Measurements from ENCODE around the gene LTC4S. TPM values are rescaled to one million over a fixed set of nuclear protein-coding genes. Genes with fewer than 3 reads are reported as not detected.

LTC4S gene
- total and polyA plus RNA-seq, 9 of the 15 experiments (the other 6 are each of a cell fraction or from before 2014, with no cell fraction given) = 0.17 to 0.77 (median 0.75) TPM; not detected in 6

DNA sequence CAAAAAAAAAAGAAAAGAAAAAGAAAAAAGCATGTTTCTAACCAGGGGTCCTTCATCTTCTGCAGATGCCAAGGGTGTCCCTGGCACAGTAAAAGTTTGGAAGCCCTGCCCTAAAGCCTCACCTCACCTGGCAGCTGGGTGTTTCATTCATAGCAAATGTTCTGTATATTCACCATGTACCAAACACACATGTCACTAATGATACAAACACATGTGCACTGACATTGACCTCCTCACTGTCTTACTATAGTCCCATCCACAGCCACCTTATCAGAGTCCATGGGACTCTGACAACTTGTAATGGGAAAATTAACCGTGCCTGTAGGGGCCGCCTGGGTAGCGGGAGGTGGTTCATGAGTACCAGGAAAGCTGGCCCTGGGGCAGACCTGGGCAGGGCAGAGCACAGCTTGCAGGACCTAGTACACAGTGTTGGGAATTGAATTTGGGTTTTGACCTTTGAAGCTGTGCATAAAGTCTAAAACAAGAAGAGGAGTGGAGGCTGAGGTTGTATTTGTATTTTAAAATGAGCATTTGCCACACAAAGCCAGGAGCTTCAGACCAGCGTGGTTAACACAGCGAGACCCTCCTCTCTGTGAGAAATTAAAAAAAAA is 19.3 kb downstream of the LTC4S start:
- H3K27ac ChIP-seq (ENCODE audit: extremely low read depth, low read depth, low read length) = no peak overlapping the region
- no peak for DNase-seq (ENCODE audit: extremely low read depth in 1 of 4, low spot score in 3 of 4)
- no peaks in the 10 kb centered on the region for H3K9me3 ChIP-seq (replicated peaks; ENCODE audit: control insufficient read depth, insufficient read depth, low read depth, low read length)
- no peak for FAIRE-seq
- 78% methylated on average over 5 of the region's 5 CpGs for WGBS (ENCODE audit: insufficient coverage, low coverage, missing lambda C conversion rate)
- H3K9ac ChIP-seq (ENCODE audit: insufficient read depth in 1 of 2, low read depth in 2 of 2, low read length in 2 of 2) = peak overlapping the region; percentile 72 to 87
- CTCF ChIA-PET (ENCODE audit: low intra/inter-chr PET ratio) = no interaction called here
- H3K4me3 ChIP-seq = peak overlapping the region; percentile 65
- H3K4me2 ChIP-seq (ENCODE audit: insufficient read depth, low read length) = peak overlapping the region; percentile 75
- peaks cover 10 to 40% of the 10 kb centered on the region in 2 experiments for H3K4me1 ChIP-seq (replicated peaks in 1 of 2; ENCODE audit: control insufficient read depth in 2 of 2, insufficient read depth in 2 of 2, low read length in 2 of 2)
- no peaks in the 10 kb centered on the region for H3K9me1 ChIP-seq (ENCODE audit: control insufficient read depth, insufficient read depth, low read length)
- no peaks in the 10 kb centered on the region for H4K20me1 ChIP-seq (replicated peaks; ENCODE audit: control insufficient read depth, insufficient read depth, low read length)
- no peak for TF ChIP-seq BRD9 (IDR thresholded peaks at IDR 0.05; ENCODE audit: low read depth, partially characterized antibody)
- no peak for ATAC-seq
- no peak overlapping the region for H2AFZ ChIP-seq (ENCODE audit: low read depth, low read length)
- no peaks in the 10 kb centered on the region for H3K27me3 ChIP-seq (ENCODE audit: control insufficient read depth in 2 of 2, insufficient read depth in 2 of 2, low read length in 2 of 2)
- intact Hi-C loops (cut with micrococcal nuclease) (no loop called here), in situ Hi-C loops (cut with MboI) (no loop called here)
- H3K36me3 ChIP-seq (ENCODE audit: control insufficient read depth, insufficient read depth, low read length) = peaks cover 35% of the 10 kb centered on the region; the same call in 2 of the 3 replicates
- POLR2A ChIA-PET = interaction anchor here (0.6 to 3.3 kb wide), 5 partner anchors 8 to 786 kb away, joined by 3 to 30 read pairs (median 3); partner anchors contain the start of gene SQSTM1
- H3K79me2 ChIP-seq (ENCODE audit: control insufficient read depth, insufficient read depth, low read length) = peaks cover 41% of the 10 kb centered on the region
- BruUV-seq (replicated peaks) = no TSS peak

DNA sequence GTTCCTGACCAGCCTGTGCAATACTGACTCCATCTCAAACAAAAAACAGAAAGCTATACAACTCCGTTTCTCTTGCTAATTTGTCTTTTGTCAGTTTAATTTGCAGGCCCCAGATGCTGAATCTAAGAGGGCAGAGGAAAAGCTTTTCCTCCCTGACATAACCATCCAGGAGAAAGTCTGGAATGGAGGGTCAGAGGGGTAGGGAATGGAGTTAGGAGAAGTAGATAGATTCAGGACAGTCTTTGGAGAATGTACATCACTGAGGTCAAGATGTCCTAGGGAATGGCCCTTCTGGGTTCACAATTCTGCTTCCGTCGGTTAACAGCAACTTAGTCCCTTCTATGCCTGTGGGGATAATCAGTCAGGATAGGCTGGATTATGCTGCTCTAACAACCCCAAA is 20.3 kb downstream of the LTC4S start:
- Histone ChIP-seq H3K9ac (ENCODE audit: insufficient read depth in 1 of 2, low read depth in 2 of 2, low read length in 2 of 2) (no peak overlapping the region), H3K27ac (ENCODE audit: extremely low read depth, low read depth, low read length) (no peak overlapping the region), H3K4me3 (no peak overlapping the region), H3K36me3 (ENCODE audit: control insufficient read depth, insufficient read depth, low read length) (peaks cover 35% of the 10 kb centered on the region; the same call in 2 of the 3 replicates), H3K27me3 (ENCODE audit: control insufficient read depth in 2 of 2, insufficient read depth in 2 of 2, low read length in 2 of 2) (no peaks in the 10 kb centered on the region), H4K20me1 (replicated peaks; ENCODE audit: control insufficient read depth, insufficient read depth, low read length) (no peaks in the 10 kb centered on the region), H2AFZ (ENCODE audit: low read depth, low read length) (no peak overlapping the region), H3K9me1 (ENCODE audit: control insufficient read depth, insufficient read depth, low read length) (no peaks in the 10 kb centered on the region), H3K9me3 (replicated peaks; ENCODE audit: control insufficient read depth, insufficient read depth, low read depth, low read length) (no peaks in the 10 kb centered on the region), H3K79me2 (ENCODE audit: control insufficient read depth, insufficient read depth, low read length) (peaks cover 49% of the 10 kb centered on the region), H3K4me1 (replicated peaks in 1 of 2; ENCODE audit: control insufficient read depth in 2 of 2, insufficient read depth in 2 of 2, low read length in 2 of 2) (peaks cover 18 to 49% of the 10 kb centered on the region in 2 experiments), H3K4me2 (ENCODE audit: insufficient read depth, low read length) (no peak overlapping the region)
- intact Hi-C loops (cut with micrococcal nuclease) = no loop called here
- POLR2A ChIA-PET = interaction anchor here (0.9 kb wide), 1 partner anchor 23 kb away, joined by 3 read pairs; no protein-coding TSS in a partner anchor
- in situ Hi-C loops (cut with MboI) = no loop called here
- CTCF ChIA-PET (ENCODE audit: low intra/inter-chr PET ratio) = no interaction called here
- FAIRE-seq = no peak
- TF ChIP-seq, protein P1, sequence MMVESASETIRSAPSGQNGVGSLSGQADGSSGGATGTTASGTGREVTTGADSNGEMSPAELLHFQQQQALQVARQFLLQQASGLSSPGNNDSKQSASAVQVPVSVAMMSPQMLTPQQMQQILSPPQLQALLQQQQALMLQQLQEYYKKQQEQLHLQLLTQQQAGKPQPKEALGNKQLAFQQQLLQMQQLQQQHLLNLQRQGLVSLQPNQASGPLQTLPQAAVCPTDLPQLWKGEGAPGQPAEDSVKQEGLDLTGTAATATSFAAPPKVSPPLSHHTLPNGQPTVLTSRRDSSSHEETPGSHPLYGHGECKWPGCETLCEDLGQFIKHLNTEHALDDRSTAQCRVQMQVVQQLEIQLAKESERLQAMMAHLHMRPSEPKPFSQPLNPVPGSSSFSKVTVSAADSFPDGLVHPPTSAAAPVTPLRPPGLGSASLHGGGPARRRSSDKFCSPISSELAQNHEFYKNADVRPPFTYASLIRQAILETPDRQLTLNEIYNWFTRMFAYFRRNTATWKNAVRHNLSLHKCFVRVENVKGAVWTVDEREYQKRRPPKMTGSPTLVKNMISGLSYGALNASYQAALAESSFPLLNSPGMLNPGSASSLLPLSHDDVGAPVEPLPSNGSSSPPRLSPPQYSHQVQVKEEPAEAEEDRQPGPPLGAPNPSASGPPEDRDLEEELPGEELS (CRISPR knock-in tag; IDR thresholded peaks at IDR 0.05; ENCODE audit: borderline replicate concordance) = no peak
- TF ChIP-seq, protein P2, sequence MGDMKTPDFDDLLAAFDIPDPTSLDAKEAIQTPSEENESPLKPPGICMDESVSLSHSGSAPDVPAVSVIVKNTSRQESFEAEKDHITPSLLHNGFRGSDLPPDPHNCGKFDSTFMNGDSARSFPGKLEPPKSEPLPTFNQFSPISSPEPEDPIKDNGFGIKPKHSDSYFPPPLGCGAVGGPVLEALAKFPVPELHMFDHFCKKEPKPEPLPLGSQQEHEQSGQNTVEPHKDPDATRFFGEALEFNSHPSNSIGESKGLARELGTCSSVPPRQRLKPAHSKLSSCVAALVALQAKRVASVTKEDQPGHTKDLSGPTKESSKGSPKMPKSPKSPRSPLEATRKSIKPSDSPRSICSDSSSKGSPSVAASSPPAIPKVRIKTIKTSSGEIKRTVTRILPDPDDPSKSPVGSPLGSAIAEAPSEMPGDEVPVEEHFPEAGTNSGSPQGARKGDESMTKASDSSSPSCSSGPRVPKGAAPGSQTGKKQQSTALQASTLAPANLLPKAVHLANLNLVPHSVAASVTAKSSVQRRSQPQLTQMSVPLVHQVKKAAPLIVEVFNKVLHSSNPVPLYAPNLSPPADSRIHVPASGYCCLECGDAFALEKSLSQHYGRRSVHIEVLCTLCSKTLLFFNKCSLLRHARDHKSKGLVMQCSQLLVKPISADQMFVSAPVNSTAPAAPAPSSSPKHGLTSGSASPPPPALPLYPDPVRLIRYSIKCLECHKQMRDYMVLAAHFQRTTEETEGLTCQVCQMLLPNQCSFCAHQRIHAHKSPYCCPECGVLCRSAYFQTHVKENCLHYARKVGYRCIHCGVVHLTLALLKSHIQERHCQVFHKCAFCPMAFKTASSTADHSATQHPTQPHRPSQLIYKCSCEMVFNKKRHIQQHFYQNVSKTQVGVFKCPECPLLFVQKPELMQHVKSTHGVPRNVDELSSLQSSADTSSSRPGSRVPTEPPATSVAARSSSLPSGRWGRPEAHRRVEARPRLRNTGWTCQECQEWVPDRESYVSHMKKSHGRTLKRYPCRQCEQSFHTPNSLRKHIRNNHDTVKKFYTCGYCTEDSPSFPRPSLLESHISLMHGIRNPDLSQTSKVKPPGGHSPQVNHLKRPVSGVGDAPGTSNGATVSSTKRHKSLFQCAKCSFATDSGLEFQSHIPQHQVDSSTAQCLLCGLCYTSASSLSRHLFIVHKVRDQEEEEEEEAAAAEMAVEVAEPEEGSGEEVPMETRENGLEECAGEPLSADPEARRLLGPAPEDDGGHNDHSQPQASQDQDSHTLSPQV (IDR thresholded peaks at IDR 0.05) = 0 out of 2 replicates have a peak, but pooled peaks have one; percentile 21
- no peak for ATAC-seq
- DNase-seq (ENCODE audit: extremely low read depth in 1 of 4, low spot score in 3 of 4) = no peak
- WGBS (ENCODE audit: insufficient coverage, low coverage, missing lambda C conversion rate) = 78% methylated on average over 3 of the region's 3 CpGs
- BruUV-seq (replicated peaks) = no TSS peak

All from K562 (cell line).